ENCODE data around the gene CHAD.

The CHAD gene

DNA sequence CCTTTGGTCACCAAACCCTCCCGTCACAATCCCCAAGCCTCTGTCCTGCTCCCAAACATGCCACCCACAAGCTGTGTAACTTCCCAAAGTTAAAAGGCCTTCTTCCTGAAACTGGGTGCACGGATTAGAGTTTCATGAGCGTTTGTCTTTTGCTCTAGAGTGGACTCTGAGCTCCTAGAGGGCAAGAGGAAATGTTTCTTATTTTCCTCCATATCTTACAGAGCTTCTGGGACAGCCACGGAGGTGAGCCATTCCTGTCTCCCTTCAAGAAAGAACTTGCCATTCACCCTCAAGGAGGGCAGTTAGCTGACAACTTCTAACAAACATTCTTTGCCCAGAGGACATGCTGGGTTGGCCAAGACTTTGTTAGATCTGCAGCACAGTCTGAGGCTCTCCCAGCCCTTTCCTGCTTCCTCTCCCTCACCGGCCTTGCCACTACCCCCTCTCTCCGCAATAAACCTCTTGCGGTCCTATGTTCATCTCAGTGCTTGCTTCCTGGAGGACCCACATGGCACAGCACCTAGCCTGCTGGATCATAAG, 37.0 kb upstream of the CHAD start:
- Mint-ChIP-seq H3K9me3 (no peaks in the 10 kb centered on the region), H3K27me3 (ENCODE audit: low read depth, poor library complexity) (peaks cover 15% of the 10 kb centered on the region), H3K36me3 (ENCODE audit: low read depth) (no peaks in the 10 kb centered on the region), H3K4me3 (peak overlapping the region; percentile 55), H3K27ac (peak overlapping the region; percentile 62), H3K4me1 (peaks cover 74% of the 10 kb centered on the region)
- no peak for DNase-seq
- TF ChIP-seq, protein P1, sequence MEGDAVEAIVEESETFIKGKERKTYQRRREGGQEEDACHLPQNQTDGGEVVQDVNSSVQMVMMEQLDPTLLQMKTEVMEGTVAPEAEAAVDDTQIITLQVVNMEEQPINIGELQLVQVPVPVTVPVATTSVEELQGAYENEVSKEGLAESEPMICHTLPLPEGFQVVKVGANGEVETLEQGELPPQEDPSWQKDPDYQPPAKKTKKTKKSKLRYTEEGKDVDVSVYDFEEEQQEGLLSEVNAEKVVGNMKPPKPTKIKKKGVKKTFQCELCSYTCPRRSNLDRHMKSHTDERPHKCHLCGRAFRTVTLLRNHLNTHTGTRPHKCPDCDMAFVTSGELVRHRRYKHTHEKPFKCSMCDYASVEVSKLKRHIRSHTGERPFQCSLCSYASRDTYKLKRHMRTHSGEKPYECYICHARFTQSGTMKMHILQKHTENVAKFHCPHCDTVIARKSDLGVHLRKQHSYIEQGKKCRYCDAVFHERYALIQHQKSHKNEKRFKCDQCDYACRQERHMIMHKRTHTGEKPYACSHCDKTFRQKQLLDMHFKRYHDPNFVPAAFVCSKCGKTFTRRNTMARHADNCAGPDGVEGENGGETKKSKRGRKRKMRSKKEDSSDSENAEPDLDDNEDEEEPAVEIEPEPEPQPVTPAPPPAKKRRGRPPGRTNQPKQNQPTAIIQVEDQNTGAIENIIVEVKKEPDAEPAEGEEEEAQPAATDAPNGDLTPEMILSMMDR (IDR thresholded peaks at IDR 0.05), result no peak

DNA sequence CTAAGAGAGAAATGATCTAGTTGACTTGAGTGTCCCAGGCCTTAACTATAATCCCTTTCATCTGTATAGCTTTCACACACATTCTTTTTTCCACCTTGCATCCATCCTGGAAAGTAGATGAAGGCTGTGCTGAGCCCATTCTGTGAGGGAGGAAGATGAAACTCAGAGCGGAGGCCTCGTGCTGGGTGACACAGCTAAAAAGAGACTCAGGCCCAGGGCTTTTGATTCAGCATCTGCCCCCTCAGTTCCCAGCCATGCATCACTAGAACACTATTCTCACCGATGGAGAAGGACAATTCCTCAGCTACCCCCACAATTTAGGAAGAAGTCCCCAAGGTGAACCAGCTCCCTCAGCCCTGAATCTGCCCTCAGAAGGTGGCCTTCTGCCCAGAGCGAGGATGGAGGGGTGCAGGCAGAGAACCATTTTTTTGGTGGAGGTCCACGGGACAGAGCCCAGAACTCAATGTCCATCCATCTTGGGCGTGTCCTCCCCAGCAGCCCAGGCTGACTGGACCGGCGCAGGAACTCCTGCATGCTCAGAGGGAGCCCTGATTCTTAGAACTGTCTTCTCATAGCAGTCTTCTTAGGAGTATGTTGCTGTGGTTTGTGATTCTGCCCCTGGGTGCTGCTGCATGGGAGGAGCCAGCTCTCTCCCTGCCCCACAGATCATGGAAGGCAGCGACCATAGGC, 33.8 kb upstream of the CHAD start:
- no peak for DNase-seq
- Mint-ChIP-seq H3K9me3 (no peaks in the 10 kb centered on the region), H3K4me3 (no peak overlapping the region), H3K27me3 (ENCODE audit: low read depth, poor library complexity) (peaks cover 9% of the 10 kb centered on the region), H3K36me3 (ENCODE audit: low read depth) (no peaks in the 10 kb centered on the region), H3K27ac (peak overlapping the region; percentile 33), H3K4me1 (peaks cover 51% of the 10 kb centered on the region)
- TF ChIP-seq, protein P1 (IDR thresholded peaks at IDR 0.05), result no peak

DNA sequence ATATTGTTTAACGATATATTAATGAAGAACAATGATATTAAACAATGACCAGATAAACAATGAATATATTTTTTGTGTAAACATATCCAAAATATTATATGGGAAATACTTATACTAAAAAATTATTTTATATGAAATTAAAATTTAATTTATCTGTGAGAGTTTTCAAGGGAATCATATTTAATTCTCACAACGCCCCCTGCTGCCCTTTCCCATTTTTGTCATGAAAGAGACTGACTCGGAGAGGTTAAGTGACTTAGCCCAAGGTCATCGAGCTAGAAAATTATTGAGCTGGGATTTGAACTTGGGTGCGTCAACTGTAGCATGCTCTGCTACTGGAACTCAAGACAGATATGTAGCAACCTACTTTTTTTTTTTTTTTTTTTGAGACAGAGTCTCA, 32.4 kb upstream of the CHAD start:
- no peaks in the 10 kb centered on the region for H3K36me3 Mint-ChIP-seq (ENCODE audit: low read depth)
- peak; percentile 39 for DNase-seq
- no peak overlapping the region for H3K4me3 Mint-ChIP-seq
- no peaks in the 10 kb centered on the region for H3K9me3 Mint-ChIP-seq
- no peak overlapping the region for H3K27ac Mint-ChIP-seq
- peaks cover 46% of the 10 kb centered on the region for H3K4me1 Mint-ChIP-seq
- peaks cover 3% of the 10 kb centered on the region for H3K27me3 Mint-ChIP-seq (ENCODE audit: low read depth, poor library complexity)
- TF ChIP-seq, protein P1 (IDR thresholded peaks at IDR 0.05), result peak; percentile 43

- Mint-ChIP-seq H3K4me3 (no peak overlapping the region), H3K27me3 (ENCODE audit: low read depth, poor library complexity) (no peaks in the 10 kb centered on the region), H3K36me3 (ENCODE audit: low read depth) (no peaks in the 10 kb centered on the region), H3K27ac (no peak overlapping the region), H3K9me3 (no peaks in the 10 kb centered on the region), H3K4me1 (peaks cover 32% of the 10 kb centered on the region)
- TF ChIP-seq, protein P1 (IDR thresholded peaks at IDR 0.05), result no peak
- DNase-seq, result no peak
Measured at GRCh38 chr17:50499721-50500120, 31.0 kb upstream of the CHAD start.

GRCh38 chr17:50499270-50499669, 30.6 kb upstream of the CHAD start:
- TF ChIP-seq, protein P1 (IDR thresholded peaks at IDR 0.05), result no peak
- Mint-ChIP-seq H3K27me3 (ENCODE audit: low read depth, poor library complexity) (no peaks in the 10 kb centered on the region), H3K27ac (no peak overlapping the region), H3K9me3 (no peaks in the 10 kb centered on the region), H3K4me1 (peaks cover 28% of the 10 kb centered on the region), H3K36me3 (ENCODE audit: low read depth) (no peaks in the 10 kb centered on the region), H3K4me3 (no peak overlapping the region)
- DNase-seq, result no peak

Measured in nephron progenitor cell (in vitro differentiated cells).